PFSK-1 (cell line): ENCODE measurements around the gene PLCXD1.

Source experiments
- FOXP2 ChIP-seq: optimal IDR thresholded peaks from 2 replicates; pipeline ENCODE3; 2011; ENCODE audit warnings: borderline replicate concordance, control low read depth, inconsistent platforms; ENCODE audit not compliant: insufficient read depth; ENCODE audit errors: extremely low read length, extremely low read depth
- POLR2AphosphoS5 ChIP-seq: IDR thresholded peaks from 2 replicates; pipeline ENCODE4 v1.6.1; 2012; ENCODE audit warnings: low read depth, mild to moderate bottlenecking, control low read depth, low read length, moderate library complexity
- REST ChIP-seq, 2 experiments: IDR thresholded peaks; 2 replicates each; pipeline versions ENCODE4 v1.6.1 to v1.8.0; 2011 to 2012; ENCODE audit warnings: low read depth in 2 of 2, low read length in 2 of 2, control low read depth in 1 of 2, inconsistent platforms in 1 of 2, mild to moderate bottlenecking in 1 of 2, moderate library complexity in 1 of 2; ENCODE audit not compliant: insufficient read depth in 1 of 2
- SIN3A ChIP-seq: IDR thresholded peaks from 2 replicates; pipeline ENCODE4 v1.6.1; 2012; ENCODE audit warnings: mild to moderate bottlenecking, low read length, moderate library complexity, borderline replicate concordance; ENCODE audit not compliant: insufficient read depth
- TAF1 ChIP-seq: IDR thresholded peaks from 2 replicates; pipeline ENCODE4 v1.6.1; 2012; ENCODE audit warnings: low read length, control low read depth, borderline replicate concordance; ENCODE audit not compliant: insufficient read depth

DNA sequence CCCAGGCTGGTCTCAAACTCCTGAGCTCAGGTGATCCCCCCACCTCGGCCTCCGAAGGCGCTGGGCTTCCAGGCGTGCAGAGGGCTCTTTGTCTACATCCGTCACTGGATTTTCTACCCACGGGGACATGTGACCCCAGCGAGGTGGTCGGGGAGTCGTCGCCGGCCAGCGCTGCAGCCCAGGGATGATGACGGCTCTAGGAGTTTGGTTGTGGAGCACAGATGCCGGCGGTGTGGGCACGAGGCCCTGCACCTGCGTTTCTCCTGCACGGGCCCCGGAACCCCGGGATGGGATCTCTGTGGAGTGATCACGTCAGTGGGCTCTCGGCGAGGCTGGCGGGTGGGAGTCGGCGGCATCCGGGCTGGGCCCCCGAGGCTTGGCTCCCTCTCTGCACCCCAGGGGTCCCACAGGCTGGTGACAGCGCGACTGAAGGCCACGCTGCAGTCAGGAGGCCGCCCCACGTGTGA, 46.5 kb downstream of the PLCXD1 start:
- TF ChIP-seq TAF1 (no peak), POLR2AphosphoS5 (no peak), SIN3A (no peak), REST (IDR thresholded peaks at IDR 0.05; ENCODE audit: insufficient read depth in 1 of 2, low read depth in 2 of 2, low read length in 2 of 2) (no peak), FOXP2 (no peak)
